Prostate gland (tissue), 2 donors: ENCODE measurements around the gene LILRB2. TPM values are rescaled to one million over a fixed set of nuclear protein-coding genes. Genes with fewer than 3 reads are reported as not detected.

Experiments
- DNase-seq: peaks from one replicate; pipeline ENCODE4 v3.0.0-alpha.2; 2019; ENCODE audit warnings: low spot score
- H3K27ac ChIP-seq, 2 donors: fragments of 200-600 bp; sonication (generic); 2 replicates each; pipeline ENCODE4 v1.5.1; 2017 to 2019
- H3K27me3 ChIP-seq: fragments of 200-600 bp; sonication (generic); replicated peaks from 2 replicates; pipeline ENCODE4 v1.5.1; 2019; ENCODE audit not compliant: insufficient read depth
- H3K36me3 ChIP-seq, 2 donors: fragments of 200-600 bp; sonication (generic); 1 replicate in 1 of 2; 2 replicates in 1 of 2; pipeline versions ENCODE4 v1.5.1 to v1.8.1; 2017 to 2019
- H3K4me1 ChIP-seq: fragments of 200-600 bp; sonication (generic); replicated peaks from 2 replicates; pipeline ENCODE4 v1.5.1; 2019
- H3K4me3 ChIP-seq, 2 donors: fragments of 200-600 bp; sonication (generic); 2 replicates each; pipeline ENCODE4 v1.5.1; 2017 to 2019
- H3K9me3 ChIP-seq: fragments of 200-600 bp; sonication (generic); 2 replicates; pipeline ENCODE4 v1.5.1; 2017
- CTCF ChIP-seq, 4 experiments: fragments of 200-600 bp in 2 of 4; fragments of 450-650 bp in 2 of 4; sonication (generic) in 2 of 4; IDR thresholded peaks; 1 replicate in 3 of 4; 2 replicates in 1 of 4; pipeline ENCODE4 v1.5.1; 2016 to 2019; ENCODE audit warnings: antibody characterized with exemption in 4 of 4, mild to moderate bottlenecking in 2 of 4, moderate library complexity in 2 of 4
- POLR2A ChIP-seq: fragments of 450-650 bp; IDR thresholded peaks from one replicate; pipeline ENCODE4 v1.6.1; 2016; ENCODE audit warnings: antibody characterized with exemption, mild to moderate bottlenecking
- POLR2AphosphoS5 ChIP-seq: sonication (generic); formaldehyde crosslinking; IDR thresholded peaks from one replicate; pipeline ENCODE4 v1.6.1; 2017; ENCODE audit warnings: antibody characterized with exemption
- whole genome bisulfite sequencing: methylation state at CpG from one replicate; pipeline ENCODE4 v1.1.5; 2018; 5-methylcytosine and 5-hydroxymethylcytosine counted together
- intact Hi-C: fragments of 100-400 bp; cut with DNase I; formaldehyde crosslinking; loops from one replicate; pipeline ENCODE4 v1.14.2; 2022
- total RNA-seq, 2 donors: library from RNA; depleted of rRNA; stranded (reverse); fragments of >200 nt; gene quantifications; one replicate each; pipeline ENCODE4 v1.1.0, GENCODE V29; 2016

Gene LILRB2
- total RNA-seq, 2 donors from 2014 or later: 0.09 to 1.4 TPM

- H3K4me1 ChIP-seq: no peaks in the 10 kb centered on the region
- H3K36me3 ChIP-seq: no peaks in the 10 kb centered on the region
- no peak overlapping the region for H3K27ac ChIP-seq
- 8% methylated on average over 6 of the region's 6 CpGs for WGBS
- no peaks in the 10 kb centered on the region for H3K27me3 ChIP-seq
- H3K9me3 ChIP-seq: no peaks in the 10 kb centered on the region
- intact Hi-C loops: no loop called here
- peak; percentile 35 for DNase-seq
- H3K4me3 ChIP-seq: no peak overlapping the region
- TF ChIP-seq CTCF (IDR thresholded peaks at IDR 0.05) (peak in 2 of 4 experiments; percentile 30 to 50), POLR2A (no peak)
Measured at GRCh38 chr19:54266133-54266532, 14.8 kb downstream of the LILRB2 start.

- TF ChIP-seq POLR2A (no peak), CTCF (IDR thresholded peaks at IDR 0.05) (no peak), POLR2AphosphoS5 (no peak)
- no peak for DNase-seq
- intact Hi-C loops: no loop called here
- H3K36me3 ChIP-seq: no peaks in the 10 kb centered on the region
- H3K27me3 ChIP-seq: no peaks in the 10 kb centered on the region
- H3K4me1 ChIP-seq: no peaks in the 10 kb centered on the region
- H3K9me3 ChIP-seq: no peaks in the 10 kb centered on the region
- 87% methylated on average over 2 of the region's 2 CpGs for WGBS
- no peak overlapping the region for H3K27ac ChIP-seq
- H3K4me3 ChIP-seq: no peak overlapping the region
Measured at GRCh38 chr19:54262470-54262869, 18.4 kb downstream of the LILRB2 start.

GRCh38 chr19:54262066-54262465, 18.8 kb downstream of the LILRB2 start:
- intact Hi-C loops: no loop called here

GRCh38 chr19:54257116-54257480, 23.8 kb downstream of the LILRB2 start, which contains the start of gene LILRB5:
Gene LILRB5 (minus strand): TSS chr19:54257273. CDS start chr19:54257193, 80 bp downstream.
- intact Hi-C loops: no loop called here
- peaks cover 11% of the 10 kb centered on the region for H3K27me3 ChIP-seq
- TF ChIP-seq CTCF (IDR thresholded peaks at IDR 0.05) (no peak), POLR2AphosphoS5 (no peak), POLR2A (no peak)
- no peak within 1 kb of the TSS for H3K4me3 ChIP-seq
- no peak within 1 kb of the TSS for H3K27ac ChIP-seq
- H3K4me1 ChIP-seq: no peaks in the 10 kb centered on the region
- 76% methylated on average over 9 of the region's 9 CpGs for WGBS
- DNase-seq: no peak
- H3K9me3 ChIP-seq: no peaks in the 10 kb centered on the region
- no peaks in the 10 kb centered on the region for H3K36me3 ChIP-seq

More at GRCh38 chr19:54262066-54262465, 18.8 kb downstream of the LILRB2 start:
- Histone ChIP-seq H3K9me3 (no peaks in the 10 kb centered on the region), H3K4me3 (no peak overlapping the region), H3K36me3 (no peaks in the 10 kb centered on the region), H3K27me3 (no peaks in the 10 kb centered on the region), H3K27ac (no peak overlapping the region), H3K4me1 (no peaks in the 10 kb centered on the region)
- TF ChIP-seq POLR2A (no peak), CTCF (IDR thresholded peaks at IDR 0.05) (no peak), POLR2AphosphoS5 (no peak)
- WGBS: 83% methylated on average over 11 of the region's 11 CpGs
- DNase-seq: no peak

- H3K27ac ChIP-seq: no peak overlapping the region
- H3K27me3 ChIP-seq: peaks cover 11% of the 10 kb centered on the region
- no peaks in the 10 kb centered on the region for H3K4me1 ChIP-seq
- intact Hi-C loops: no loop called here
- TF ChIP-seq POLR2A: no peak
- TF ChIP-seq CTCF (IDR thresholded peaks at IDR 0.05): no peak
- no peak for TF ChIP-seq POLR2AphosphoS5
- DNase-seq: no peak
- H3K36me3 ChIP-seq: no peaks in the 10 kb centered on the region
- no peak overlapping the region for H3K4me3 ChIP-seq
- no peaks in the 10 kb centered on the region for H3K9me3 ChIP-seq
- 81% methylated on average over 17 of the region's 19 CpGs for WGBS
Measured at GRCh38 chr19:54256250-54257115, 24.4 kb downstream of the LILRB2 start.
